ENCODE results near the gene CBY2.
"Not testable (repeated sequence)": the region's sequence is repeated elsewhere in the genome, so short reads cannot be mapped to it uniquely, and the experiment has no call there.

Gene CBY2, protein sequence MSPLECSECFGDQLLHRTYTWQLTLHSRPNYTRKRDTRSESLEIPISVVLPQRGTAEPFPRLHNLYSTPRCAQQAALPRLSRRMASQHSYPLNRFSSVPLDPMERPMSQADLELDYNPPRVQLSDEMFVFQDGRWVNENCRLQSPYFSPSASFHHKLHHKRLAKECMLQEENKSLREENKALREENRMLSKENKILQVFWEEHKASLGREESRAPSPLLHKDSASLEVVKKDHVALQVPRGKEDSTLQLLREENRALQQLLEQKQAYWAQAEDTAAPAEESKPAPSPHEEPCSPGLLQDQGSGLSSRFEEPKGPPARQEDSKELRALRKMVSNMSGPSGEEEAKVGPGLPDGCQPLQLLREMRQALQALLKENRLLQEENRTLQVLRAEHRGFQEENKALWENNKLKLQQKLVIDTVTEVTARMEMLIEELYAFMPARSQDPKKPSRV

DNA sequence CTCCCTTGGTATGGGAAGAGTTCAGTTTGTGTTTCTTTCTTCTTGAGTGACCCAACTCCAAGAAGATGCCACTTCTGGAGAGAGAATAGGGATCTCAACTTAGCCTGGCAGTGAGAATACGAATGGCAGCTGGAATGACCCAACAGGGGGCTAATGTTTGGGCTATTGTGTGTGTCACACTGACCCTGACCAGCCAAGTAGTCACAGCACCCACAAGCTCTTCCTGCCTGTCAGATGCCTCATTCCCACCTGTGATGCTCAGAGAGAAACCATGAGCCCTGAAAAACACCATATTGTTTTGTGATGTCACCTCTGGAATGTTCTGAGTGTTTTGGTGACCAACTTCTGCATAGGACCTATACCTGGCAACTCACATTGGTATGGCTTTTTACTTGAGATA lies at the start of gene CBY2:
CBY2 (plus strand) TSS at position 233 of the 400 bp plus-strand sequence; CDS start at position 304, 71 bp downstream.
- DNase-seq (ENCODE audit: low read depth in 3 of 3) = no peak

DNA sequence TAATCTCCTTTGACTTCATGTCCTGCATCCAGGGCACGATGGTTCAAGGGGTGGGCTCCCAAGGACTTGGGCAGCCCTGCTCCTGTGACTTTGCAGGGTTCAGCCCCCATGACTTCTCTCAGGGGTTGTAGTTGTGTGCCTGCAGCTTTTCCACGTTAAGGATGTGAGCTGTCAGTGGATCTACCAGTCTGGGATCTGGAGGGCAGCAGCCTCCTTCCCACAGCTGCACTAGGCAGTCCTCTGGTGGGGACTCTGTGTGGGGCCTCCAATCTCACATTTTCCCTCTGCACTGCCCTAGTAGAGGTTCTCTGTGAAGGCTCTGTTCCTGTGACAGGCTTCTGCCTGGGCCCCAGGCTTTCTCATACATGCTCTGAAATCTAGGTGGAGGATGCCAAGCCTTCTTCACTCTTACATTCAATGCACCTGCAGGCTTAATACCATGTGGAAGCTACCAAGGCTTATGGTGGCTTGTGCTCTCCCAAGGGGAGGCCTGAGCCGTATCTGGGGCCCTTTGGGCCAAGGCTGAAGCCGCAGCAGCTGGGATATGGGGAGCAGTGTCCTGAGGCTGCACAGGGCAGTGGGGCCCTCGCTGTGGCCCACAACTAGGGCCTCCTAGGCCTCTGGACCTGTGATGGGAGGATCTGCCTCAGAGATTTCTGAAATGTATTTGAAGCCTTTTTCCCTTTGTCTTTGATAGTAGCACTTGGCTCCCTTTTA lies 47.3 kb upstream of the CBY2 start:
- no peak for DNase-seq (ENCODE audit: low read depth in 3 of 3)

DNA sequence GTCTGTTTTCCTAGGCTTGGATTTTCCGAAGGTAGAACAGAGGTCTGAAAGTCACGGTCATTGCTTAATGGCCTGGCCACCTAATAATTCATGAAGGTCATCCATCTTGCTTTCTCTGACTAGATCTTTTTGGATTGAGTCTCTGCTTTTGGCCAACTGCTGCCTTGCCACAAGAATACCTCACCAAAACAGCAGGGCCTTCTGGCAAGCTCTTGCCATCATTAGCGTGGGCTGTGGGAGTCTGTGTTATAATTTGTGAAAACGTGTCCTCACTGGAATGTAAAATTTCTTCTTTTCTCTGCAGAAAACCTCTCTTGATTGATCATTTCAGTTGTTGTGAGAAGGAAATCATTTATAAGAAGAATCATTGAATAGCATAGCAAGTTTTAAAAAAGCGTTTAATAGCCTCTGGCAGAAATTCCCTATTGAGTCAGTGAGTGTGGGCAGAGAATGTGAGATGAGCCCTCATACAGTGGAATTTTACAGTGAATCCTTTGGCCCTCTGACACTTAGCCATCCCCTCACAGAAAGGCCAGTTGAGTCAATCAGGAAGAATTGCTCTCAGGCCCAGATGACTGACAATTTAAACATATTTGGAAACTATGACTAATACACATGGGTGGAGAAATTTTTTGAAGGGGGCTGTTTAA lies 43.4 kb upstream of the CBY2 start:
- DNase-seq (ENCODE audit: low read depth in 3 of 3) = no peak

DNA sequence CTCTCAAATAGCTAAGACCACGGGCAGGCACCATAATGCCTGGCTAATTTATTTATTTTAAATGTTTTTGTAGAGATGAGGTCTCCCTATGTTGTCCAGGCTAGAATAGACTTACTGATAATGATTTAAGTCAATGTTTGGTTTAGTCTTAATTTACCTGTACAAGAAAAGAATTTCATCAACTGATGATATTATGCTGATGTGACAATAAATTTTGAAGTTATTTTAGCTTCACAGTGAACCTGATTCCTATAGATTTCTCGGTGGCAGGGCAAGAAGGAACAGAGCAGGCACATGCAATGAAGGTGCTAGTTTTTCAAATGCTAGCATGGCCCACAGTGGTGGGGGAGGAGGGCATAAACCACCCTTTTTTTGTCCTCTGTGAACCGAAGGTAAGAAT lies 42.6 kb upstream of the CBY2 start:
- no peak for DNase-seq (ENCODE audit: low read depth in 3 of 3)

DNA sequence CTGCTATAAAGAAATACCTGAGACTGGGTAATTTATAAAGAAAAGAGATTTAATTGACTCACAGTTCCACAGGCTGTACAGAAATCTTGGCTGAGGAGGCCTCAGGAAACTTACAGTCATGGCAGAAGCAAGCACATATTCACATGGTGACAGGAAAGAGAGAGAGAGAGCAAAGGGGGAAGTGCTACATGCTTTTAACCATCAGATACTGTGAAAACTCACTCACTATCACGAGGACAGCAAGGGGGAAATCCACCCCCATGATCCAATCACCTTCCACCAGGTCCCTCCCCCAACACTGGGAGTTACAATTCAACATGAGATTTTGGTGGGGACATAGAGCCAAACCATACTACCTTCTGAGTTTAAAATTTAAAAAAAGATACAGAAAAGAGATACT lies 41.7 kb upstream of the CBY2 start:
- DNase-seq (ENCODE audit: low read depth in 3 of 3) = not testable (repeated sequence)

DNA sequence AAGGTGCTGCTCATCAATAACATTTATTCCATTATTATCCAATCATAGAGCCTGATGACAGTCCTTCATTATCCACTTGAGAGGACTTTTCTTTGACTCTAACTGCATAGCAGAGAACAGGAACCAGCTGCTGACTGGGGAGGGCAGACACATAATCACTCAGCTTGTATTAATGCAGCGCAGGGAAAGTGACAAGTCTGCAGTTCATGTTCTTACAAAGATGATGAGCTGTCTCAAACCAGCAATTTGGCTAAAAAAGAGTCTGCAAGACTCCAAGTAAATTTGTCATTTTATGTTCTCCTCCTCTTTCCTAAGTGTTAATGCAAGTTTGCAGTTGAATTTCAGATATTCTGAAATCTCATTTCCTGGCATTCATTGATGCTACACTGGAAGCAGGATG lies 40.0 kb upstream of the CBY2 start:
- DNase-seq (ENCODE audit: low read depth in 3 of 3) = no peak

DNA sequence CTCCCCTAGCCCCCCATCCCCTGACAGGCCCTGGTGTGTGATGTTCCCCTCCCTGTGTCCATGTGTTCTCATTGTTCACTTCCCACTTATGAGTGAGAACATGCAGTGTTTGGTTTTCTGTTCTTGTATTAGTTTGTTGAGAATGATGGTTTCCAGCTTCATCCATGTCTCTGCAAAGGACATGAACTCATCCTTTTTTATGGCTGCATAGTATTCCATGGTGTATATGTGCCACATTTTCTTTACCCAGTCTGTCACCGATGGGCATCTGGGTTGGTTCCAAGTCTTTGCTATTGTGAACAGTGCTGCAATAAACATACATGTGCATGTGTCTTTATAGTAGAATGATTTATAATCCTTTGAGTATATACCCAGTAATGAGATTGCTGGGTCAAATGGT lies 39.2 kb upstream of the CBY2 start:
- DNase-seq (ENCODE audit: low read depth in 3 of 3) = not testable (repeated sequence)

DNA sequence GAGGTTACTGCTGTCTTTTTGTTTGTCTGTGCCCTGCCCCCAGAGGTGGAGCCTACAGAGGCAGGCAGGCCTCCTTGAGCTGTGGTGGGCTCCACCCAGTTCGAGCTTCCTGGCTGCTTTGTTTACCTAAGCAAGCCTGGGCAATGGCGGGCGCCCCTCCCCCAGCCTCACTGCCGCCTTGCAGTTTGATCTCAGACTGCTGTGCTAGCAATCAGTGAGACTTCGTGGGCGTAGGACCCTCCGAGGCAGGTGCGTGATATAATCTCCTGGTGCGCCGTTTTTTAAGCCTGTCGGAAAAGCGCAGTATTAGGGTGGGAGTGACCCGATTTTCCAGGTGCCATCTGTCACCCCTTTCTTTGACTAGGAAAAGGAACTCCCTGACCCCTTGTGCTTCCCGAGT lies 32.5 kb upstream of the CBY2 start:
- DNase-seq (ENCODE audit: low read depth in 3 of 3) = not testable (repeated sequence)

DNA sequence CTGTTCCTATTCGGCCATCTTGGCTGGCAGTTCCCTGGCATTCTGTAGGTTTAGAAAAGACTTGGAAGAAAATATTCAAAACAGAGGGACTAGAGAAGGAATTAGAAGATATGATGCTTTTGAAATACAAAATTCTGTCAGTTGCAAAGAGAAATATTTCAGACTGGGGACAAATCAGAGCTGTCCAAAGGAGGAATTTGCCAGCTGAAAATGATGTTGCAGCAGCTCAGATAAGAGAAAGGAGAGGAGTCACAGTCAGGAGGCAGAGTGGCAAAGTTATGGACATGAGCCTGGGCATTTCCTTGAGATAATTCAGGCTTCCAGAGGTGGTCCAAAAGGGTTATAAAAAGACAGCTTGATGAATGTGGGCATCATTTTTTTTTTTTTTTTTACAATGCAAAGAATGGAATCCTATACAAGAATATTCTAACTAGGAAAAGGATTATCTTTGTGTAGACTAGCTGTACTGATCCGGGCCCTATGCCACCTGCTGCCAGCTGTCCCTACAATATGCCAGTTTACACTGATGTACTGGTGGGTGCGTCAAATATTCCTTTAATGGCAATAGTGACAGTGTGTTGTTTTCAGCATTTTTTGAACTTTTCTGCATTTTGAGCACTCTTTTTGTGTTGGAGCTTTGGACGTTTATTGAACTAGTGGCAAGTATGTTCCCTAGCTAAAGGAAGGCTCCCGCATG lies 31.8 kb upstream of the CBY2 start:
- DNase-seq (ENCODE audit: low read depth in 3 of 3) = no peak

DNA sequence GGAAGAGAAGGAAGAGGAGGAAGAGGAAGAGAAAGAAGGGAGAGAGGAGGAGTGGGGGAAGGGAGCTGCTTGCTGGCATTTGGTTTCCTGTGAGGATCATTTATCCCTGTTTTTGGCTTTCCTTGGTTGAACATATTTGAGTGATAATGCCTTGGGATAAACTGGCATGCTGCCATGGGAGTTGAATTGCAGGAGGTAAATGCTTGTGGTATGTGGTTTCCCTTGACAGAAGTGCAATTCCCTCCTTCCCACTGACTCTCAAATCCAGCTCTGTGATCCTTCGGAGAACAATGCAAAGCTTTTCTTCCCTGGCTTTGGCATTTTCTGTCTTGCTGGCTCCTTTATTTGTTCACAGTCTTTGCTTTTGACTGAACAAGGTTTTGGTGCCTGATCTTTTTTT lies 27.2 kb upstream of the CBY2 start:
- DNase-seq (ENCODE audit: low read depth in 3 of 3) = no peak

DNA sequence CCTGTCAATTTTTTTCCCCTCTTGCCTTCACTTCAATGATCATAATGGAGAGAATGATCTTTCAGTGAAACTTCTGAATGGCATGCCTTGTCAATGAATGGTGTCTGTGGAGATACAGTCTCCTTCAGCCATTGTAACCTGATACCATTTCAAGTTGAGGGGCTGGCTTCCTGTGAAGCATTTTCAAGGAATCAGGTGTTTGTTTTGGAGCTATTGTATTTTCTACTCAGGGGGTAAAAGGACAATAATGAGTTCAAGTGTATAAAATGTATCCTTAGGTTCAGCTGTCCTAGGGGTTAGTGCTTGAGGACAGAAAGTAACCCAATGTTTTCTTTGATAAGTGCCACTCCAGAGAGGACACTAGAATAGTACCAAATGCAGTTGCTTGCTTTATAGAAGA lies 23.8 kb upstream of the CBY2 start:
- no peak for DNase-seq (ENCODE audit: low read depth in 3 of 3)

DNA sequence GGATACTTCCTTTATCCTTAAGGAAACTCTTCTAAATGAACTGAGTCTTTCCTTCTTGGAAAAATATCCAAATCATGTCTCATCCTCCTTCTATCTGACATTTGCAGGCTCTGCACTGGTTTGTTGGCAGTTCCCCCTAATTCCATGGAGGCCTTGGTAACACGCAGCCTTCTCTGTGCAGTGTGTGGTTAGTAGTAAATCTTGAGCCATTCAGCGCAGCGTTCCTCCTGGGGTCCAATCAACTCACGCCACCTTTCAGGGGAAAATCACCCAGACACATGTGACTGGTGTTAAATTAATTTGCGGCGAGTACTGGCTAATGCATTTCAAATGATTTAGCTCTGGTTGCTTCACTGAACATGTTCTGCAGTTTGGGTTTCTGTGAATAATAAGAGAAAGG lies 21.0 kb upstream of the CBY2 start:
- no peak for DNase-seq (ENCODE audit: low read depth in 3 of 3)

DNA sequence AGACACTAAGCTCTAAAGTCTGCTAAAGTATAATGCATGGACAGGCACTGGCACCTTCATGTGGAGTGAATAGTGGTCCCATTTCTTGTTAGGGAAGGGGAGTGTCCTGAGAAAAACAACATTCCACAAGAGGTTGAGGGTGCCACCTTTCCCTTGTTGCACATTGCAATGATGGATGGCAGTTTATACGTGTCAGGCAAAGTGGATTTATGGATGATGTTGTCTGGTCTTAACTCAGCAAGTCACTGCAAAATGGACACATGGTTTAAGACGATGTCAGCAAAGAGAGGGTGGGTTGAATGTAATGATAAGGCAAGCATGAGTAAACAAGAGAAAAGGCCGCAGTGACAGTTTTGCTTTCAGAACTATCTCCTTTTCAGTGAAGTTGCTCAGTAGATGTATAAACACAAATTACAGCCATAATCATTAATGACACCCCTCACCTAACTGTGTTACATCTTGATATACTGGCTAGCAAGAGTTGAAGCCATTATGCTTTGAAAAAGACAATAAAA lies 19.6 kb upstream of the CBY2 start:
- no peak for DNase-seq (ENCODE audit: low read depth in 3 of 3)

DNA sequence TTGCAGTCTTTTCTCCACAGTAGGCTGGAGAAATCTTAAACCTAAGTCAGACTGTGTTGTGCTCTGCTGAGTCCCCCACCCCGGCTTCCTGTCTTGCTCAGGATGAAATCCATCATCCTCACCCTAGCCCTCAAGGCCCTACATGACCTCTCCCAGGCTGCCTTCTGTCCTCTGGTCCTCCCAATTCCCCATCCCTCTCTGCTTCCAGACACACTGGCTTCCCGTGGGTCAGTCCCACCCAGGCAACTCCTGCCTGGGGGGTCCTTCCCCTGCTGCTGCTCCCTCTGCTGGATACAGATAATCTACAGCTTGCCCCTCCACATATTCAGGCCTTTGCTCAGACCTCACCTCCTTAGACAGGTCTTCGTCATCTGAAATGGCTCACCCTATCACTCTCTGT lies 18.4 kb upstream of the CBY2 start:
- DNase-seq (ENCODE audit: low read depth in 3 of 3) = no peak

DNA sequence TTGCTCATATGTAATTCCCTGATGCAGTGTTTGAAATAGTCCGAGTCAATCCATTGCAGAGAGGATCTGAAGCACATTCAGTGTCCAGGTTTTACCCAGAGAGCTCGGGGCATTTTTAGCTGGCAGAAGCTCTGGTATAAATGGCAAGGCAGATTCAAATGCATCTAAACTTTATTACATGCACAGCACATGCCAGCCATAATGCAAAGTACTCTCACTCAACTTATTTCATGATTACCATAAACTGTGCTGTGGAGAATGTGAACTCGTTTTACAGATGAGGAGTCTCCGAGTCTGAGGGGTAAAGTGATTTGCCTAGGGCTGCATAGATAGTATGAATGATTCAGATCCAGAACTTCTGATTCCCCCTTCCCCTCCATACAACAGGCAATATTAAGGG lies 13.5 kb upstream of the CBY2 start:
- no peak for DNase-seq (ENCODE audit: low read depth in 3 of 3)

DNA sequence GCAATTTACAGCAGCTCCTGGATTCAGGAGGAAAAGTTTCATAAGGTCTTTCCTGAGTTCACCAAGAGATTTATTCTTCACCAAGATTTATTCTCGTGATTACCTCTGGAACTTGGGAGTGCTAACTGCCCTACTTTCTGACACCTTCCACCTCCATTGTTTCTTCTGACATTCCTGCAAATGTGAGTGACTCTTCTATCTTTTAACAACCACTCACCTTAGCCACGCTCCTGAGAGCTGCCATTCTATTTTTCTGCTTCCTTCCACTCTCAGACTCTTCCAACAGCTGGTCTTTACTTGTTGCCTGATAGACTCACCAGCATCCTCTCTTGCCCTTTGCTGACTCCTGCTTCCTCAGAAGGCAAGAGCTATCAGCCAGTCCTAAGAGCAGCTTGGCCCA lies 11.5 kb upstream of the CBY2 start:
- no peak for DNase-seq (ENCODE audit: low read depth in 3 of 3)

DNA sequence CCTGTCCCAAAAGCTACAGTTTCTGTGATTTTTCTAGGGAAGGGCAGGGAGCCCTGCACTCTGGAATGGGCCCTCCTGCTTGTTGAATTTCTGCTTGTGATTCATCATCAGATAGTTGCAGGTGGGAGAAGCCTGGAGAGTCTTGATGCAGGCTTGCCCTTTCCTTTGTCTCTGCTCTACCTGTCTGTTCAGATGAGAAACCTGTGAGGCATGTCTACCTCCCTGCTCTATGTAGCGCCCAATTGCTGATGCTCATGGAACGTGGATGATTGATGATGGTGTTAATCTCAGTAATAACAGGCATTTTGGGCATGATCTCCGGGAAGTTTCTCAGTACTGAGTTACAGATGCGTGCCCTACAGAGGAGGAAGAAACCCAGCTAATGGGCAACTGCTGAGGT lies 10.9 kb upstream of the CBY2 start:
- no peak for DNase-seq (ENCODE audit: low read depth in 3 of 3)

DNA sequence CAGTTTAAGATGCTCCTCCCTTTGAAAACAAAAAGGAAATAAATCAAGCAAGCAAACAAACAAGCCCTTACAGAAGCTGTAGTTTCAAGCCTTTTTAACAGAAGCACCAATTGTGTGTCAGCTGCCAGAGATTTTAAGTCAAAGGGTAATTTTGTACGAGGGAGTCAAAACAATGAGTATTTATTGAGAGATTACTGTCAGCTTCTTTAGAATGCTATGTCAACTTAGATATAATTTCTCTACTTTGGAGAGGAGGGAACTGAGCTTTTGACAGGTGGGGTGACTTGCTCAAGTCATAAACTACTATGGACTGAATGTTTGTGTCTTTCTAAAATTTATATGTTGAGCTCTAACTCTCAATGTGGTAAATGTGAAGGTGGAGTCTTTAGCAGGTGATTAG lies 10.5 kb upstream of the CBY2 start:
- no peak for DNase-seq (ENCODE audit: low read depth in 3 of 3)

DNA sequence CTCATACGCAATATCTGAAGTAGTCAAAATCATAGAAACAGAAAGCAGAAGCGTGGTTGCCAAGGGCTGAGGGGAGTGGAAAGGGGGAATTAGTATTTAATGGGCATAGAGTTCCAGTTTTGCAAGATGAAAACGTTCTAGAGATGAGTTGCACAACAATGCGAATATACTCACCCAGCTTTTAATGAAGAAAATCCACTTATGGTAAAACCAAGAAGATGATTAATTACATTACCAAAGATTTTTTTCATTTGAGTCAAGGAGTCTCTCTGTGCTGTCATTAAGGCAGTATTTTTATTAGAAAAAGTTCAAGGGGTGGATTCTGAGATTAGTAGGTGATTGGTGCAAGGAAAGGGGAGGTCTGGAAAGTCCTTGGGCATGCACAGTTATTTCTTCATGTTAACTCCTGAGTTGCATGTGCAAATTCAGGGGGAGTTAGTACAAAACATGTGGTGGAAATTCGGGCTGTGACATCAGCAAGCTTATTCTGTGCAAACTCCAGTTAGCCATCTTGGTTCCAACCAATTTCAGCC lies 6.9 kb upstream of the CBY2 start:
- peak in 1 of 3 donors; percentile 8 for DNase-seq (ENCODE audit: low read depth in 3 of 3)

DNA sequence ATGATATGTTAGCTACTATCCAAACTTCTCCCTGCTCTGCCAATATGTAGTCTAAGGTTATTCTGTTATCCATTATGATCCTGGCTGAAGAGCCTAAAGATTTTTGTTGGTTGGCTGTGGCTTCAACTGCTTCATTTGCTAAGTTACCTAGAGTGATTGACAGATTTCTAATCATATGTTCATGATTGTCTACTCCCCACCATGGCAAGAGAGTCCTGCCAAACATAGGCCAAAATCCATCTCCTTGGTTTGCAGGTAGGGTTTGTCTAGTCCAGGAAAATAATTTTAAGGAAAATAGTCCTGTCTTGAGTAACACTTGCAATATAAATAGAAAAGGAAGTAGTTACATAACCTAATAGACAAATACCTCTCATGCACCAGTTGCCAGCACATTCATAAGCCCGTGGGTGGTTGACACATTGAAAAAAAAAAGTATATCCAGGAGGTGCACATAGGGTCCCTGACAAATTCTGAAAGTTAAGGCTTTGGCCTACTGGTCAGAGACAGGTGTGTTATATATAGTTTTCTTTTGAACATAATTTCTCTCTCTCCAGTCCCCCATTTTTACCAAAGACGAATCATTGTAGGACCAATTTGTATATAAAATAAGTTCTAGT lies 5.4 kb upstream of the CBY2 start:
- DNase-seq (ENCODE audit: low read depth in 3 of 3) = no peak

Measured in stimulated activated CD4-positive, alpha-beta T cell treated with anti-CD3 and anti-CD28 coated beads, TNF-alpha, amount 100 ng/mL, for 48 hours (primary cell).